A673 (cell line): ENCODE measurements around the gene GAPVD1. TPM values are rescaled to one million over a fixed set of nuclear protein-coding genes. Genes with fewer than 3 reads are reported as not detected.
"Not testable (repeated sequence)": the region's sequence is repeated elsewhere in the genome, so short reads cannot be mapped to it uniquely, and the experiment has no call there.

Source experiments
- Bru-seq: library from RNA; stranded (reverse); fragments of 400-500 nt; gene quantifications from one replicate; lab custom pipeline; 2021; lab: Mats Ljungman, UMichigan
- BruChase-seq, 2 experiments: library from RNA; stranded (reverse); fragments of 400-500 nt; gene quantifications; one replicate each; lab custom pipeline; 2021; lab: Mats Ljungman, UMichigan
- BruUV-seq: library from RNA; stranded (reverse); fragments of 400-500 nt; replicated peaks from 2 replicates; lab custom pipeline; 2021; lab: Mats Ljungman, UMichigan
- CTCF ChIA-PET: fragments of 300-600 bp; sonication (Branson Sonifier 250); formaldehyde crosslinking; loops from one replicate; lab custom pipeline; 2022; ENCODE audit warnings: antibody characterized with exemption; lab: Charles Lee
- POLR2A ChIA-PET: fragments of 300-600 bp; sonication (Branson Sonifier 250); formaldehyde crosslinking; loops from one replicate; lab custom pipeline; 2022; ENCODE audit warnings: antibody characterized with exemption; ENCODE audit not compliant: low non-redundant PET; lab: Charles Lee
- DNase-seq: peaks from one replicate; pipeline ENCODE4 v3.0.0-alpha.2; 2015; ENCODE audit warnings: low spot score
- H3K27ac ChIP-seq: fragments of 200-600 bp; sonication (generic); 2 replicates; pipeline ENCODE4 v1.5.1; 2016; ENCODE audit warnings: mixed run types, low read depth, mild to moderate bottlenecking, mixed read lengths, antibody characterized with exemption, low read length; ENCODE audit not compliant: poor library complexity, severe bottlenecking
- H3K27me3 ChIP-seq: fragments of 200-600 bp; sonication (generic); replicated peaks from 2 replicates; pipeline ENCODE4 v1.6.1; 2017; ENCODE audit warnings: mixed run types, low read depth, mild to moderate bottlenecking, mixed read lengths, antibody characterized with exemption, low read length; ENCODE audit not compliant: insufficient read depth, poor library complexity
- H3K36me3 ChIP-seq: fragments of 200-600 bp; sonication (generic); 2 replicates; pipeline ENCODE4 v1.6.1; 2016; ENCODE audit warnings: mixed run types, mild to moderate bottlenecking, mixed read lengths, antibody characterized with exemption, low read length; ENCODE audit not compliant: insufficient read depth, poor library complexity, severe bottlenecking
- H3K4me1 ChIP-seq: fragments of 200-600 bp; sonication (generic); 2 replicates; pipeline ENCODE4 v1.6.1; 2017; ENCODE audit warnings: mixed run types, mild to moderate bottlenecking, mixed read lengths, antibody characterized with exemption, low read length; ENCODE audit not compliant: insufficient read depth, poor library complexity, severe bottlenecking
- H3K4me3 ChIP-seq: fragments of 200-600 bp; sonication (generic); 2 replicates; pipeline ENCODE4 v1.5.1; 2016; ENCODE audit warnings: low read depth, mixed run types, mild to moderate bottlenecking, mixed read lengths, low read length; ENCODE audit not compliant: poor library complexity, severe bottlenecking
- H3K9me3 ChIP-seq: fragments of 200-600 bp; sonication (generic); 2 replicates; pipeline ENCODE4 v1.6.1; 2016; ENCODE audit warnings: mixed run types, low read depth, mild to moderate bottlenecking, mixed read lengths, antibody characterized with exemption, low read length; ENCODE audit not compliant: poor library complexity, severe bottlenecking
- CTCF ChIP-seq: fragments of 300-800, 200-600 bp; sonication (generic); conservative IDR thresholded peaks from 2 replicates; pipeline ENCODE4 v1.5.1; 2017; ENCODE audit warnings: low read depth, mild to moderate bottlenecking, antibody characterized with exemption, low read length, moderate library complexity, mixed read lengths
- EZH2 ChIP-seq: fragments of 200-600 bp; sonication (generic); IDR thresholded peaks from 2 replicates; pipeline ENCODE4 v1.6.1; 2017; ENCODE audit warnings: borderline replicate concordance, low read depth, mild to moderate bottlenecking, mixed read lengths, antibody characterized with exemption, low read length; ENCODE audit not compliant: poor library complexity, severe bottlenecking
- intact Hi-C: fragments of 100-400 bp; cut with micrococcal nuclease; formaldehyde crosslinking; loops from one replicate; pipeline ENCODE4 v1.10.0; 2022; ENCODE audit not compliant: unreplicated experiment
- long read RNA-seq: library from polyadenylated mRNA; stranded (forward); transcript quantifications from one replicate; pipeline ENCODE4 v2.0.0, GENCODE V29; 2022
- total RNA-seq: library from RNA; stranded (reverse); gene quantifications from 2 replicates; pipeline ENCODE4 v1.2.3, GENCODE V29; 2021

Gene GAPVD1
- total RNA-seq (55.3 and 58.2 TPM in 2 replicates), Bru-seq, nascent RNA (percentile 77 among the genes with signal in this experiment), BruChase-seq, experiment 1, labeled RNA remaining after a 2-hour chase (percentile 80 among the genes with signal in this experiment), BruChase-seq, experiment 2, labeled RNA remaining after a 6-hour chase (percentile 84 among the genes with signal in this experiment)
- long read RNA-seq, full-length matches to known transcripts: 1 of 76 reads
- long read RNA-seq, partial matches to known transcripts: 12 of 76 reads
- long read RNA-seq, other reads (novel, unspliced or antisense): 63 of 76 reads

- TF ChIP-seq CTCF (peak; percentile 42), EZH2 (no peak)
- Histone ChIP-seq H3K36me3 (no peaks in the 10 kb centered on the region), H3K27me3 (no peaks in the 10 kb centered on the region), H3K4me3 (peak within 1 kb of the TSS; percentile 97), H3K27ac (peak within 1 kb of the TSS; percentile 87), H3K9me3 (no peaks in the 10 kb centered on the region), H3K4me1 (no peaks in the 10 kb centered on the region)
- DNase-seq: peak; percentile 94
- intact Hi-C loops: loop anchor here (2.0 kb wide), 1 partner anchor 21 kb away; the partner anchor contains the start of gene HSPA5
- CTCF ChIA-PET: interaction anchor here (1.0 kb wide), 1 partner anchor 146 kb away, joined by 4 read pairs; no protein-coding TSS in a partner anchor
- POLR2A ChIA-PET: no interaction called here
- no TSS peak for BruUV-seq
Measured at GRCh38 chr9:125261501-125262293, at the start of gene GAPVD1. Gene GAPVD1 (plus strand): TSS chr9:125261826. CDS start chr9:125298922, 37,096 bp downstream.

- POLR2A ChIA-PET: no interaction called here
- BruUV-seq: no TSS peak
- H3K36me3 ChIP-seq: peaks cover 27% of the 10 kb centered on the region
- H3K27me3 ChIP-seq: no peaks in the 10 kb centered on the region
- CTCF ChIA-PET: interaction anchor here (1.0 kb wide), 1 partner anchor 14 kb away, joined by 10 read pairs; no protein-coding TSS in a partner anchor
- H3K4me3 ChIP-seq: no peak overlapping the region
- no peaks in the 10 kb centered on the region for H3K4me1 ChIP-seq
- H3K27ac ChIP-seq: no peak overlapping the region
- no peaks in the 10 kb centered on the region for H3K9me3 ChIP-seq
- intact Hi-C loops: no loop called here
- TF ChIP-seq EZH2 (no peak), CTCF (no peak)
- no peak for DNase-seq
Measured at GRCh38 chr9:125214186-125214585, 47.4 kb upstream of the GAPVD1 start.

- Histone ChIP-seq H3K27ac (no peak overlapping the region), H3K36me3 (peaks cover 27% of the 10 kb centered on the region), H3K27me3 (no peaks in the 10 kb centered on the region), H3K9me3 (no peaks in the 10 kb centered on the region), H3K4me1 (no peaks in the 10 kb centered on the region), H3K4me3 (no peak overlapping the region)
- no TSS peak for BruUV-seq
- no peak for DNase-seq
- POLR2A ChIA-PET: no interaction called here
- CTCF ChIA-PET: no interaction called here
- intact Hi-C loops: no loop called here
- TF ChIP-seq EZH2: no peak
- no peak for TF ChIP-seq CTCF
Measured at GRCh38 chr9:125218621-125219020, 43.0 kb upstream of the GAPVD1 start.

GRCh38 chr9:125224858-125225257, 36.8 kb upstream of the GAPVD1 start:
- H3K4me1 ChIP-seq, DNase-seq, CTCF ChIA-PET, H3K27me3 ChIP-seq, H3K9me3 ChIP-seq, H3K4me3 ChIP-seq, H3K27ac ChIP-seq, POLR2A ChIA-PET, BruUV-seq: not testable (repeated sequence)
- intact Hi-C loops: loop anchor here (5.0 kb wide), 1 partner anchor 53 kb away; no protein-coding TSS in a partner anchor
- peaks cover 21% of the 10 kb centered on the region for H3K36me3 ChIP-seq
